Left lung (tissue), 10 donors: ENCODE measurements around the gene TDRD3. TPM values are rescaled to one million over a fixed set of nuclear protein-coding genes. Genes with fewer than 3 reads are reported as not detected.

Experiments used
- ATAC-seq: fragments of 200-7000 bp; cut with Tn5 transposase; one replicate; pipeline ENCODE4 v1.9.1; 2020; ENCODE audit warnings: moderate library complexity
- DNase-seq, 4 donors: peaks; one replicate each; pipeline ENCODE4 v3.0.0-alpha.2; 2013 to 2020
- H3K27ac ChIP-seq, 2 donors: fragments of 200-600 bp; sonication (generic) in 1 of 2; one replicate each; pipeline versions ENCODE4 v1.5.0 to v1.8.0; 2020 to 2021
- H3K27me3 ChIP-seq, 2 donors: fragments of 200-600 bp; sonication (generic) in 1 of 2; one replicate each; pipeline versions ENCODE4 v1.5.0 to v1.8.0; 2020 to 2021
- H3K36me3 ChIP-seq, 2 donors: fragments of 200-600 bp; sonication (generic) in 1 of 2; one replicate each; pipeline versions ENCODE4 v1.5.0 to v1.8.0; 2020 to 2021
- H3K4me1 ChIP-seq, 2 donors: fragments of 200-600 bp; one replicate each; pipeline ENCODE4 v1.8.0; 2021
- H3K4me3 ChIP-seq, 2 donors: fragments of 200-600 bp; sonication (generic) in 1 of 2; one replicate each; pipeline versions ENCODE4 v1.5.0 to v1.8.0; 2020 to 2021; ENCODE audit warnings: mild to moderate bottlenecking in 1 of 2
- H3K9me3 ChIP-seq, 2 donors: fragments of 200-600 bp; sonication (generic) in 1 of 2; one replicate each; pipeline versions ENCODE4 v1.5.0 to v1.8.0; 2020 to 2021
- intact Hi-C, 2 donors: fragments of 100-400 bp; cut with DNase I; formaldehyde crosslinking; loops; one replicate each; pipeline versions ENCODE4 v1.11.2 to v1.14.2; 2022
- polyA plus RNA-seq, 6 donors: library from polyadenylated mRNA; unstranded; fragments of 120-200 nt; gene quantifications; one replicate each; pipeline ENCODE4 v1.2.1, GENCODE V29; 2013; ENCODE audit not compliant: insufficient read length in 6 of 6
- total RNA-seq, 2 donors: library from RNA; stranded (reverse); fragmentation: NEBNext Ultra II Directional; extraction: Animal tissue kit (Norgen Biotek cat#: 25700); gene quantifications; one replicate each; pipeline ENCODE4 v1.2.1, GENCODE V29; 2021
- TF ChIP-seq, protein P1 (sequence below), 2 donors: fragments of 200-600 bp; sonication (generic) in 1 of 2; IDR thresholded peaks; one replicate each; pipeline versions ENCODE4 v1.5.0 to v1.8.0; 2021; ENCODE audit warnings: antibody characterized with exemption in 2 of 2
- donor health status: DM: no; HTN: yes; CAD: no.
- donor health status: DM: no; HTN: no; CAD: no.

TDRD3 gene
- total and polyA plus RNA-seq, 8 donors, result 18.2 to 43.4 (median 41.1) TPM

DNA sequence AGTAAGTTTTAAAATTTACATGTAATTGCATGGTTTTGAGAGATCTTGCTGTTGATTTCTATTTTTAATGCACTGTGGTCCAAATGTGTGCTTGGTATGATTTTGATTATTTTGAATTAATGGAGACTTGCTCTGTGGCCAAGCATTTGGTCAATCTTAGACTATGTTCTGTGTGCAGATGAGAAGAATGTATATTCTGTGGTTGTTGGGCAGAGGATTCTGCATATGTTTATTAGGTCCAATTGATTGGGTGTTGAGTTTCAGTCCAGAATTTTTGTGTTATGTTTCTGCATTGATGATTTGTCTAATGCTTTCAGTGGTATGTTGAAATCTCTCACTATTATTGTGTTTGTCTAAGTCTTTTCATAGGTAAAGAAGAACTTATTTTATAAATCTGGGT is 82.3 kb downstream of the TDRD3 start:
- intact Hi-C loops, result no loop called here
- ATAC-seq (no peak), DNase-seq (no peak)
- Histone ChIP-seq H3K27me3 (no peaks in the 10 kb centered on the region), H3K4me1 (no peaks in the 10 kb centered on the region), H3K36me3 (peaks cover 0 to 6% of the 10 kb centered on the region in 2 donors), H3K4me3 (no peak overlapping the region), H3K27ac (no peak overlapping the region), H3K9me3 (peaks cover 0 to 28% of the 10 kb centered on the region in 2 donors)
- TF ChIP-seq, protein P1, sequence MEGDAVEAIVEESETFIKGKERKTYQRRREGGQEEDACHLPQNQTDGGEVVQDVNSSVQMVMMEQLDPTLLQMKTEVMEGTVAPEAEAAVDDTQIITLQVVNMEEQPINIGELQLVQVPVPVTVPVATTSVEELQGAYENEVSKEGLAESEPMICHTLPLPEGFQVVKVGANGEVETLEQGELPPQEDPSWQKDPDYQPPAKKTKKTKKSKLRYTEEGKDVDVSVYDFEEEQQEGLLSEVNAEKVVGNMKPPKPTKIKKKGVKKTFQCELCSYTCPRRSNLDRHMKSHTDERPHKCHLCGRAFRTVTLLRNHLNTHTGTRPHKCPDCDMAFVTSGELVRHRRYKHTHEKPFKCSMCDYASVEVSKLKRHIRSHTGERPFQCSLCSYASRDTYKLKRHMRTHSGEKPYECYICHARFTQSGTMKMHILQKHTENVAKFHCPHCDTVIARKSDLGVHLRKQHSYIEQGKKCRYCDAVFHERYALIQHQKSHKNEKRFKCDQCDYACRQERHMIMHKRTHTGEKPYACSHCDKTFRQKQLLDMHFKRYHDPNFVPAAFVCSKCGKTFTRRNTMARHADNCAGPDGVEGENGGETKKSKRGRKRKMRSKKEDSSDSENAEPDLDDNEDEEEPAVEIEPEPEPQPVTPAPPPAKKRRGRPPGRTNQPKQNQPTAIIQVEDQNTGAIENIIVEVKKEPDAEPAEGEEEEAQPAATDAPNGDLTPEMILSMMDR (IDR thresholded peaks at IDR 0.05), result no peak

DNA sequence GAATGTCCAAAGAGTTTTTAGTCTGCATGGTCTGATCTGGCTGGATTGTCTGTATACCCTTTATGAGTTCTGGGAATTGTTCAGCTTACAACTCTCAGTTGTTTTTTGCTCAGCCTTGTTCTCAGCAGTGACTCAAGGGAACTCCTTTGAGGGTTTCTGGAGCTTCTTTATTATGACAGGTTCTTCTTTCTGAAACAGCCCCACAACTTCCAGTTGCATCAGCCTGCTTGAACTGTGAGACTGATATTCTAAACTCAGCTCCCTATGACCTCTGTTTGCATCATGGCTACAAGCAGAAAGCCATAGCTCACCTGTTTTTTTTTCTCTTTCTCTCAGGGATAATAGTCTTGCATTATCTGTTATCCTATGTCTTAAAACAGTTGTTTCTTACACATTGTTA is 85.0 kb downstream of the TDRD3 start:
- Histone ChIP-seq H3K36me3 (peaks cover 0 to 16% of the 10 kb centered on the region in 2 donors), H3K4me3 (no peak overlapping the region), H3K27me3 (no peaks in the 10 kb centered on the region), H3K4me1 (no peaks in the 10 kb centered on the region), H3K9me3 (peaks cover 0 to 18% of the 10 kb centered on the region in 2 donors), H3K27ac (no peak overlapping the region)
- DNase-seq (no peak), ATAC-seq (no peak)
- intact Hi-C loops, result no loop called here
- TF ChIP-seq, protein P1 (IDR thresholded peaks at IDR 0.05), result no peak

DNA sequence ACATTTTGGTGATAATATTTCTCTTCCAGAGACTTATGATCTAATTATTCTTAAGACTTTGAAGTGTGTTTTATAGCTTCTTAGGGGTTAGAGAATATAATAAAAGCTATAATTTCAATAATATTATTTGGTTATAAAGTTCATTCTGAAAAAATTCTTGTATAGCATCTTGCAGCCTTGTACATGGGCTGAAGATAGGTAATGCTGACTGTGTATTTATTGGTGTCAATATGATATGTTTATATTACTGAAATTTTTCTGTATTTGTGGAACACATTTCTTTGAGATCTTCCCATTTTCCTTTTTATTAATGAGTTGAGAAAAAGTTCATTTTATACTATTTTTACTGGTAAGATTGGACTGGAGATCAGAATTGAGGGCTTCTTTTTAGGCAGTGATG is 87.8 kb downstream of the TDRD3 start:
- intact Hi-C loops, result no loop called here
- TF ChIP-seq, protein P1 (IDR thresholded peaks at IDR 0.05), result no peak
- Histone ChIP-seq H3K9me3 (peaks cover 0 to 23% of the 10 kb centered on the region in 2 donors), H3K27ac (no peak overlapping the region), H3K4me1 (no peaks in the 10 kb centered on the region), H3K27me3 (no peaks in the 10 kb centered on the region), H3K4me3 (no peak overlapping the region), H3K36me3 (peaks cover 0 to 31% of the 10 kb centered on the region in 2 donors)
- DNase-seq (no peak), ATAC-seq (no peak)

DNA sequence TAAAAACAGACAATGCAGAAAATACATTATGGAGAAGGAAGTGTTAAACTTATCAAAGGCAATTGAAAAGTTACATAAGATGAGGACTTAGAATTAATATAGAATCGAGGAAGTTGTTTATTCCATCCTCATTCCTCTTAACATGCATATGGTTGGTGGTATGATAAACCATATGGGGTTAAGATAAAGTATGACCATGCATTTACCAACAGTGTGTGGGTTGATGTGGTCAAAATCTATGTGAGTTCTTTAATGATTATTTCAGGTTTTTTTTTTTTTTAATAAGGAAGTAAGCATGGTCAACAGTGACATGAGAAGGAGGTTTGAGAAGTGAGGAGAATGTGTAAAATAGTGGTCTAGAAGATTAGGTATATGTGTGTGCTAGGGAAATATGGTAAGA is 94.5 kb downstream of the TDRD3 start:
- no peak for ATAC-seq
- Histone ChIP-seq H3K27ac (no peak overlapping the region), H3K36me3 (peaks cover 0 to 34% of the 10 kb centered on the region in 2 donors)

DNA sequence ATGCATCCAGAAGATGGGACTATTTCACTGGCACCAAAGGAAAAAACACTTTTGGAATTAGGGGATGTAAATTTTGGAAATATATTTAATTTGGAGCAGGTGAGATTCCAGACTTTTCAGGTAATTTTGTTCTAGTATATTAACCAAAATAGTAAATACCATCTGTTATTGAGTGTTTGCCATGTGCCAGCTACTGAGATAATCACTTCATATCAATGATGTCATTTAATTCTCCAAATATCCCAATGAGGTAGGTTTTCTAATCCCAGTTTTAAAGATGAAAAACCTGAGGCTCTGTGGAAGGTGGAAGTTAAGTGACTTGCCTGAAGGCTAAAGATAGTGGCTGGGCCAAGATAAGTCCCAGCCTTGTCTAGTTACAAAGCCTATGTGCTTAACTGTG is 95.2 kb downstream of the TDRD3 start:
- Histone ChIP-seq H3K9me3 (peaks cover 0 to 12% of the 10 kb centered on the region in 2 donors), H3K4me1 (no peaks in the 10 kb centered on the region), H3K36me3 (peaks cover 0 to 34% of the 10 kb centered on the region in 2 donors), H3K4me3 (no peak overlapping the region), H3K27me3 (no peaks in the 10 kb centered on the region), H3K27ac (no peak overlapping the region)
- no peak for DNase-seq
- no peak for ATAC-seq
- TF ChIP-seq, protein P1 (IDR thresholded peaks at IDR 0.05), result no peak
- intact Hi-C loops, result no loop called here

More for the DNA sequence above, 94.5 kb downstream of the TDRD3 start:
- Histone ChIP-seq H3K4me3 (no peak overlapping the region), H3K27me3 (no peaks in the 10 kb centered on the region), H3K4me1 (no peaks in the 10 kb centered on the region), H3K9me3 (peaks cover 0 to 13% of the 10 kb centered on the region in 2 donors)
- no peak for DNase-seq
- intact Hi-C loops, result no loop called here
- TF ChIP-seq, protein P1 (IDR thresholded peaks at IDR 0.05), result no peak
